Measurements from ENCODE around the gene ZMAT5.

The ZMAT5 gene

DNA sequence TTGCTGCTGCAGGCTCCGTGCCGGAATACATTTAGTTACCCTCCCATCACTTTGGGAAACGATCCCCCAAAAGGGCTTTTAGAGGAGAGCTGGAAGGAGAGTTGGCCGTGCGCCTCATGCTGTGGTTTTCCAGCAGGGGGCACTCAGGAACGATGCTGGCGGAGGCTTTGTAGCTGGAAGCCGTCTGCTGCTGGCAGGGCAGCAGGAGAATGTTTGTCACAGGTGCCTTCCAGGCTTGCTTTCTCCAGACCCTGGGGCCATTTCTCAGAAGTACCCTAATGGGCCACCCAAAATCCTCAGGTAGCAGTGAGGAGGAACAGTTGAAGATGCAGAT is 77.0 kb downstream of the ZMAT5 start:
- TF ChIP-seq, protein P1, sequence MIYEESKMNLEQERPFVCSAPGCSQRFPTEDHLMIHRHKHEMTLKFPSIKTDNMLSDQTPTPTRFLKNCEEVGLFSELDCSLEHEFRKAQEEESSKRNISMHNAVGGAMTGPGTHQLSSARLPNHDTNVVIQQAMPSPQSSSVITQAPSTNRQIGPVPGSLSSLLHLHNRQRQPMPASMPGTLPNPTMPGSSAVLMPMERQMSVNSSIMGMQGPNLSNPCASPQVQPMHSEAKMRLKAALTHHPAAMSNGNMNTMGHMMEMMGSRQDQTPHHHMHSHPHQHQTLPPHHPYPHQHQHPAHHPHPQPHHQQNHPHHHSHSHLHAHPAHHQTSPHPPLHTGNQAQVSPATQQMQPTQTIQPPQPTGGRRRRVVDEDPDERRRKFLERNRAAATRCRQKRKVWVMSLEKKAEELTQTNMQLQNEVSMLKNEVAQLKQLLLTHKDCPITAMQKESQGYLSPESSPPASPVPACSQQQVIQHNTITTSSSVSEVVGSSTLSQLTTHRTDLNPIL (CRISPR knock-in tag; IDR thresholded peaks at IDR 0.05; ENCODE audit: low read depth) = no peak
- TF ChIP-seq, protein P2, sequence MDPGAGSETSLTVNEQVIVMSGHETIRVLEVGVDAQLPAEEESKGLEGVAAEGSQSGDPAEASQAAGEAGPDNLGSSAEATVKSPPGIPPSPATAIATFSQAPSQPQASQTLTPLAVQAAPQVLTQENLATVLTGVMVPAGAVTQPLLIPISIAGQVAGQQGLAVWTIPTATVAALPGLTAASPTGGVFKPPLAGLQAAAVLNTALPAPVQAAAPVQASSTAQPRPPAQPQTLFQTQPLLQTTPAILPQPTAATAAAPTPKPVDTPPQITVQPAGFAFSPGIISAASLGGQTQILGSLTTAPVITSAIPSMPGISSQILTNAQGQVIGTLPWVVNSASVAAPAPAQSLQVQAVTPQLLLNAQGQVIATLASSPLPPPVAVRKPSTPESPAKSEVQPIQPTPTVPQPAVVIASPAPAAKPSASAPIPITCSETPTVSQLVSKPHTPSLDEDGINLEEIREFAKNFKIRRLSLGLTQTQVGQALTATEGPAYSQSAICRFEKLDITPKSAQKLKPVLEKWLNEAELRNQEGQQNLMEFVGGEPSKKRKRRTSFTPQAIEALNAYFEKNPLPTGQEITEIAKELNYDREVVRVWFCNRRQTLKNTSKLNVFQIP (CRISPR knock-in tag; IDR thresholded peaks at IDR 0.05; ENCODE audit: borderline replicate concordance, low read depth) = no peak
- TF ChIP-seq ZNF8 (CRISPR knock-in tag; IDR thresholded peaks at IDR 0.05) (no peak), SNAI2 (CRISPR knock-in tag; IDR thresholded peaks at IDR 0.05) (no peak), CSDC2 (CRISPR knock-in tag; IDR thresholded peaks at IDR 0.05) (no peak), OSR1 (CRISPR knock-in tag; IDR thresholded peaks at IDR 0.05) (no peak), ZFP3 (CRISPR knock-in tag; IDR thresholded peaks at IDR 0.05) (no peak), RARB (CRISPR knock-in tag; IDR thresholded peaks at IDR 0.05) (no peak), PPARA (CRISPR knock-in tag; IDR thresholded peaks at IDR 0.05; ENCODE audit: borderline replicate concordance) (no peak), ZC3H10 (CRISPR knock-in tag; IDR thresholded peaks at IDR 0.05) (no peak), ZFP30 (CRISPR knock-in tag; IDR thresholded peaks at IDR 0.05) (no peak), ESRRG (CRISPR knock-in tag; IDR thresholded peaks at IDR 0.05) (no peak), ZNF565 (CRISPR knock-in tag; conservative IDR thresholded peaks at IDR 0.05; ENCODE audit: low read depth) (no peak), BACH2 (CRISPR knock-in tag; IDR thresholded peaks at IDR 0.05; ENCODE audit: borderline replicate concordance) (no peak), ZNF70 (CRISPR knock-in tag; IDR thresholded peaks at IDR 0.05) (no peak), TOX (CRISPR knock-in tag; IDR thresholded peaks at IDR 0.05; ENCODE audit: borderline replicate concordance) (no peak), GLIS3 (CRISPR knock-in tag; IDR thresholded peaks at IDR 0.05) (no peak), ISL1 (CRISPR knock-in tag; IDR thresholded peaks at IDR 0.05) (no peak), ARNTL (CRISPR knock-in tag; IDR thresholded peaks at IDR 0.05; ENCODE audit: borderline replicate concordance, low read depth) (no peak)
- TF ChIP-seq, protein P3, sequence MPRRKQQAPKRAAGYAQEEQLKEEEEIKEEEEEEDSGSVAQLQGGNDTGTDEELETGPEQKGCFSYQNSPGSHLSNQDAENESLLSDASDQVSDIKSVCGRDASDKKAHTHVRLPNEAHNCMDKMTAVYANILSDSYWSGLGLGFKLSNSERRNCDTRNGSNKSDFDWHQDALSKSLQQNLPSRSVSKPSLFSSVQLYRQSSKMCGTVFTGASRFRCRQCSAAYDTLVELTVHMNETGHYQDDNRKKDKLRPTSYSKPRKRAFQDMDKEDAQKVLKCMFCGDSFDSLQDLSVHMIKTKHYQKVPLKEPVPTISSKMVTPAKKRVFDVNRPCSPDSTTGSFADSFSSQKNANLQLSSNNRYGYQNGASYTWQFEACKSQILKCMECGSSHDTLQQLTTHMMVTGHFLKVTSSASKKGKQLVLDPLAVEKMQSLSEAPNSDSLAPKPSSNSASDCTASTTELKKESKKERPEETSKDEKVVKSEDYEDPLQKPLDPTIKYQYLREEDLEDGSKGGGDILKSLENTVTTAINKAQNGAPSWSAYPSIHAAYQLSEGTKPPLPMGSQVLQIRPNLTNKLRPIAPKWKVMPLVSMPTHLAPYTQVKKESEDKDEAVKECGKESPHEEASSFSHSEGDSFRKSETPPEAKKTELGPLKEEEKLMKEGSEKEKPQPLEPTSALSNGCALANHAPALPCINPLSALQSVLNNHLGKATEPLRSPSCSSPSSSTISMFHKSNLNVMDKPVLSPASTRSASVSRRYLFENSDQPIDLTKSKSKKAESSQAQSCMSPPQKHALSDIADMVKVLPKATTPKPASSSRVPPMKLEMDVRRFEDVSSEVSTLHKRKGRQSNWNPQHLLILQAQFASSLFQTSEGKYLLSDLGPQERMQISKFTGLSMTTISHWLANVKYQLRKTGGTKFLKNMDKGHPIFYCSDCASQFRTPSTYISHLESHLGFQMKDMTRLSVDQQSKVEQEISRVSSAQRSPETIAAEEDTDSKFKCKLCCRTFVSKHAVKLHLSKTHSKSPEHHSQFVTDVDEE (CRISPR knock-in tag; IDR thresholded peaks at IDR 0.05) = no peak
- peak; percentile 82 for ATAC-seq

DNA sequence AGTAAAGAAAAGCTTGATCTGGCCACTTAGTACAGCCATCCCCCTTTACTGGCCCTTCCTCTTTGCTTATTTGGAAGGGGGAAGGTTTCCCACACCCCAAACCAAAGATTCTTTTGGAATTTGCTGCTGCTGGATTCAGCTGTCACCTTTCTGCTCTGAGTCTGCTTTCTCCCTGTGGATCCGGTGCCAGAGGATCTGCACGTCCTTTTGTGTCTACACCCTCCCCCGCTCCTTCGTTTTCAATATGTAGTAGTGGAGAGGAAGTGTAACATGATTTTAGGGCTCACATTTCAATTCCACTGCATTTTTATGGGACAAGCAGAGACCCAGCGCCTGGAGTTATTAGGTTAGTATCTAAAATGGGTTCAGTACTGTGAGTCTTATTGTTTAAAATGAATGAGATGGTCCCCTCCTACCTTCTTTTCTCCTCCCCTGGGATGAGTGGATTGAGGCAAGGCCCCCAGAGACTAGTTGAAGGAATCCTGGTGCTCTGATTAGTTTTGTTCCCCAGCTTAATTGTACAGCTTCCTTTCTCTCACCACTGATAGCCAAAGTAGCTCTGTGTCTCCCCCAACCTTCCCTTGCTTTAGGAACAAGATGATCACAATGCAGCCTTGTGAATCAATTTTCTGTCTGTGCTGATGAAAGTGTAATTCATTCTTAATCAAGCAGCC is 77.5 kb downstream of the ZMAT5 start:
- ATAC-seq = peak; percentile 27; the same call in 2 of the 3 replicates
- TF ChIP-seq OSR1 (CRISPR knock-in tag; IDR thresholded peaks at IDR 0.05) = no peak
- TF ChIP-seq TOX (CRISPR knock-in tag; IDR thresholded peaks at IDR 0.05; ENCODE audit: borderline replicate concordance) = no peak
- TF ChIP-seq, protein P4, sequence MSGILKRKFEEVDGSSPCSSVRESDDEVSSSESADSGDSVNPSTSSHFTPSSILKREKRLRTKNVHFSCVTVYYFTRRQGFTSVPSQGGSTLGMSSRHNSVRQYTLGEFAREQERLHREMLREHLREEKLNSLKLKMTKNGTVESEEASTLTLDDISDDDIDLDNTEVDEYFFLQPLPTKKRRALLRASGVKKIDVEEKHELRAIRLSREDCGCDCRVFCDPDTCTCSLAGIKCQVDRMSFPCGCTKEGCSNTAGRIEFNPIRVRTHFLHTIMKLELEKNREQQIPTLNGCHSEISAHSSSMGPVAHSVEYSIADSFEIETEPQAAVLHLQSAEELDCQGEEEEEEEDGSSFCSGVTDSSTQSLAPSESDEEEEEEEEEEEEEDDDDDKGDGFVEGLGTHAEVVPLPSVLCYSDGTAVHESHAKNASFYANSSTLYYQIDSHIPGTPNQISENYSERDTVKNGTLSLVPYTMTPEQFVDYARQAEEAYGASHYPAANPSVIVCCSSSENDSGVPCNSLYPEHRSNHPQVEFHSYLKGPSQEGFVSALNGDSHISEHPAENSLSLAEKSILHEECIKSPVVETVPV (CRISPR knock-in tag; IDR thresholded peaks at IDR 0.05) = no peak
- TF ChIP-seq ZNF565 (CRISPR knock-in tag; conservative IDR thresholded peaks at IDR 0.05; ENCODE audit: low read depth) = no peak
- no peak for TF ChIP-seq ZNF70 (CRISPR knock-in tag; IDR thresholded peaks at IDR 0.05)
- no peak for TF ChIP-seq ISL1 (CRISPR knock-in tag; IDR thresholded peaks at IDR 0.05)
- TF ChIP-seq, protein P5, sequence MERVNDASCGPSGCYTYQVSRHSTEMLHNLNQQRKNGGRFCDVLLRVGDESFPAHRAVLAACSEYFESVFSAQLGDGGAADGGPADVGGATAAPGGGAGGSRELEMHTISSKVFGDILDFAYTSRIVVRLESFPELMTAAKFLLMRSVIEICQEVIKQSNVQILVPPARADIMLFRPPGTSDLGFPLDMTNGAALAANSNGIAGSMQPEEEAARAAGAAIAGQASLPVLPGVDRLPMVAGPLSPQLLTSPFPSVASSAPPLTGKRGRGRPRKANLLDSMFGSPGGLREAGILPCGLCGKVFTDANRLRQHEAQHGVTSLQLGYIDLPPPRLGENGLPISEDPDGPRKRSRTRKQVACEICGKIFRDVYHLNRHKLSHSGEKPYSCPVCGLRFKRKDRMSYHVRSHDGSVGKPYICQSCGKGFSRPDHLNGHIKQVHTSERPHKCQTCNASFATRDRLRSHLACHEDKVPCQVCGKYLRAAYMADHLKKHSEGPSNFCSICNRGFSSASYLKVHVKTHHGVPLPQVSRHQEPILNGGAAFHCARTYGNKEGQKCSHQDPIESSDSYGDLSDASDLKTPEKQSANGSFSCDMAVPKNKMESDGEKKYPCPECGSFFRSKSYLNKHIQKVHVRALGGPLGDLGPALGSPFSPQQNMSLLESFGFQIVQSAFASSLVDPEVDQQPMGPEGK (CRISPR knock-in tag; IDR thresholded peaks at IDR 0.05; ENCODE audit: borderline replicate concordance) = no peak
- TF ChIP-seq GLIS3 (CRISPR knock-in tag; IDR thresholded peaks at IDR 0.05) = no peak
- no peak for TF ChIP-seq ZC3H10 (CRISPR knock-in tag; IDR thresholded peaks at IDR 0.05)
- TF ChIP-seq, protein P2 (CRISPR knock-in tag; IDR thresholded peaks at IDR 0.05; ENCODE audit: borderline replicate concordance, low read depth) = no peak
- TF ChIP-seq ZFP30 (CRISPR knock-in tag; IDR thresholded peaks at IDR 0.05) = no peak
- TF ChIP-seq RARB (CRISPR knock-in tag; IDR thresholded peaks at IDR 0.05) = no peak
- TF ChIP-seq, protein P1 (CRISPR knock-in tag; IDR thresholded peaks at IDR 0.05; ENCODE audit: low read depth) = no peak
- TF ChIP-seq, protein P3 (CRISPR knock-in tag; IDR thresholded peaks at IDR 0.05) = no peak
- TF ChIP-seq ESRRG (CRISPR knock-in tag; IDR thresholded peaks at IDR 0.05) = no peak
- TF ChIP-seq PPARA (CRISPR knock-in tag; IDR thresholded peaks at IDR 0.05; ENCODE audit: borderline replicate concordance) = no peak

Data from SK-N-SH treated with all-trans-retinoic acid at 6 μM for 48 hours (cell line).